Activated CD4-positive, alpha-beta T cell treated with anti-CD3 and anti-CD28 coated beads, Interleukin-2, amount 50 U/mL, for 24 hours (primary cell): Measurements from ENCODE around the gene ABHD11.
"Not testable (repeated sequence)": the region's sequence is repeated elsewhere in the genome, so short reads cannot be mapped to it uniquely, and the experiment has no call there.

Source experiments
- DNase-seq, 2 donors: peaks; one replicate each; pipeline ENCODE4 v3.0.0-alpha.2; 2020; ENCODE audit warnings: low read depth in 1 of 2, low spot score in 1 of 2

ABHD11 gene

DNA sequence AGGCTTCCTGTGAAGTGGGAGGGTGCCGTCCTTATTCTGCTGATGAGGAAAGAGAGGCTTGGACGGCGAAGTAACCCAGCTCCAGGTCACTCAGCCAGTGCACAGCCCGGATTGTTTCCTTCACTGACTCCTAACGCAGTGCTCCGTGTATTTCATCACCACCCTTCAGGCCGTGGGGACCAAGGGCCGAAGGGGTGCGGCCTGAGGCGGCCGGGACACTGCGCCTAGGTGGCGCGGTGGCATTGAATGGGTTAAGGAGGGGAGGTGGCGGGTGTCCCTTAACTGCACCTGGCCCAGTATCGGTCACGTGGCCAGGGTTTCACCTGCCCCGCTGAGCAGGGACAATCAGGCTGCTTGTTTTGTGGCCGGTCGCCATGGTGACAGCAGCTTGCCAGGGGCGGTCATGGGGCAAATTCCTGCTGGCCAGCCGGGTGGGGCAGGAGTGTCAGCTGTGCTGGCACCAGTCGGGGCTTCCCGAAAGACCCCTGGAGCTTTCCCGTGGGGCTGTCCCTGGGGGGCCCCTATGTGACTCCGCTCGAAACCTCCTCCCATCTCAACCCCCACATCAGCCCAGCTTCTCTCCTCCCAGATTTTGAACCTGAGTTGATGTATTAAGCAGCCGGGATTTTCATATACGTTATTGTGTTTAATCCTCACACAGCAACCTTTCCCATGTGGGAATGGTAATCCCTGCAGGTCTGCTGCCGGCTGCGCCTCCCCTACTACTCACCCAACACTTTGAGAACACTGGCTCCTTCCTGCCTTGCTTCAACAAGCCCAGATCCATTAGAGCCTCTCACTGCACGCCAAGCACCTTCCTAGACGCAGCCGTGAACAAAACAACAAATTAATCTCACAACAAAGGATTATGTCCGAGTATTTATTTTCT is 4.4 kb upstream of the ABHD11 start:
- no peak for DNase-seq

- DNase-seq = no peak
Observed at GRCh38 chr7:73742338-73742752, 3.7 kb upstream of the ABHD11 start.

GRCh38 chr7:73741600-73741999 is 3.0 kb upstream of the ABHD11 start:
- DNase-seq = no peak

- DNase-seq = no peak
Observed at GRCh38 chr7:73740771-73741170, 2.2 kb upstream of the ABHD11 start.

- DNase-seq = no peak
Observed at GRCh38 chr7:73740212-73740611, 1.6 kb upstream of the ABHD11 start.

- DNase-seq = no peak
Observed at GRCh38 chr7:73739387-73739767, 775 bp upstream of the ABHD11 start.

DNA sequence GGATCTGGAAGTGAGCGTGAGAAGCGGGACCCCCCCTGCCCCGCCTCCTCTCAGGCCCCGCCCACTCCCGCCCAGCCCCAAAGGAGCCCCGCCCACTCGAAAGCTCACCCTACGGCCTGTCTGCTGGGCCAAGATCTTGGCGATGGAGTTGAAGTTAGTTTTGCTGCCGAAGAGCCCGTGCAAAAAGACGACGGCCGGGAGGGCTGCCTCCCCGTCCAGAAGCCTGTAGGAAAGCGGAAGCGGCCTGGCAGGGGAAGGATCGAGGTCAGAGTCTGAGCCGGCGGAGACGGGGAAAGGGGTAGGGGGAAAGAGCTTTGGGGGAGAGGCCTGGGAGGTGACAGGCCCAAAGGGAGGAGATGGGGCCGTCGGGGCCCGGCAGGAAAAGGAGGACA is 386 bp downstream of the ABHD11 start:
- peak; percentile 30 to 54 for DNase-seq

DNA sequence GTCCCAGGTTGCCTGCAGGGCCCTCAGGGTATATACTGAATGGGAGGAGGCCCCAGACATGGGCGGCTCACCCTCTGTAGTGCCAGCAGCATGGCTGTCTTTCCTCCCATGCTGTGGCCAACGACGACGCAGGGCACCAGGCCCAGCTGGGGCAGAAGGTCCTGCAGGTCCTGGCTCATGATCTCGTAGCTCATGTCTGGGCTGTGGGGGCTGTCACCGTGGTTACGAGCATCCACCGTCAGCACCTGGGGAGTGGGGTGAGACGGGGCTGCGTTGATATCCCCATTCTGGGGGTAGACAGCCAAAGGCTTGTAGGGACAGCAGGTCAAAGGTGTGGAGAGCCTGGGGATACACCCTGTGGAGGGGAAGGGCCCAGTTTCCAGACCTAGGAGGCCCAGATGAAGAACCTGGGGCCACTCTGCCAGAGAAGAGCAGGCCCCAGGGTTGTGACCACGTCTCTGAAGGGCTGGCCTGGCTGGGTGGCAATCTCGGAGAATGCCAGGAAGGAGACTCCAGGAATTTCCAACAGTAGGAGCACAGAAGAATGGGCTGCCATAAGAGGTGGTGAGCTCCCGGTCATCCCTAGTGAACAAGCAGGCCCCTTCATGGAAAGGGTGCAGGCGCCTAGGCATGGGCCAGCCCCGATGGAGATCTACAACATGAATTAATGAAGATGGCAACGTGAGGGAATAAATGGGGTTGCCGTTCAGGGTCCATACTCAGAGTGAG is 947 bp downstream of the ABHD11 start:
- no peak for DNase-seq

DNA sequence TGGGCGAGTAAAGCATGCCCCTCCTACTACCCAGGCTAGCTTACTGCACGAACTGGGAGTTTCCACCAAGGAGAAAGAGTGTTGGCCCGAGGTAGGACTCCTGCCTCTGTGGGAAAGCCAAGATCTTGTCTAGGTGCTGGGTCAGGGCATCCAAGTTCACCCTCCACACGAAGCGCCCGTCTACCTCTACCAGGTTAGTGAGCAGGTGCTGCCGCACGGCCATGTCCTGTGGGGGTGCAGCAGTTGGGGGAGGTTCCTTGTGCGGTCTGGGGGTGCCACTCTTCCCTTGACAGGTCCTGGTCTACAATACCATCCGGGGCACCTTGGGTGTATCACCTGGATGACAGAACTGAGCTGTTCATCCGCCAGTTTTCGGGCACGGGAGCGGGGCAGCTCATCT is 1.7 kb downstream of the ABHD11 start:
- DNase-seq = no peak

DNA sequence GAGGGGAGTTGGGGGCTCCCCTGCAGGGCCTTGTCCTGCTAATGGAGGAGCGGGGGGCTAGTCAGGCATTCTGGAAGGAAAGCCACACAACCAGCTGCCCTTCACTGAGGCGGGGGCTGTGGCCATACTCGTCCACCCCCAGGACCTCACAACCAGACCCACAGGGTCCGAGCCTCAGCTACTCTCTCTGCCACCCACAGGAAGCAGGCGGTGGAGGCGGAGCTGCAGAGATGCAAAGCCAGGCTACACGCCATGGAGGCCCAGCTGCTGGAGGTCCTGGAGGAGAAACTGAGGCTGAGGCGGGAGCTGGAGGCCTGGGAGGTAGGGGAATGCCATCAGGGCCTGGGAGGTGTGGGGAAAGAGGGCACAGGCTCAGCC is 3.1 kb downstream of the ABHD11 start:
- DNase-seq = no peak

GRCh38 chr7:73734619-73735527 is 3.7 kb downstream of the ABHD11 start:
- DNase-seq = peak; percentile 60 to 82

DNA sequence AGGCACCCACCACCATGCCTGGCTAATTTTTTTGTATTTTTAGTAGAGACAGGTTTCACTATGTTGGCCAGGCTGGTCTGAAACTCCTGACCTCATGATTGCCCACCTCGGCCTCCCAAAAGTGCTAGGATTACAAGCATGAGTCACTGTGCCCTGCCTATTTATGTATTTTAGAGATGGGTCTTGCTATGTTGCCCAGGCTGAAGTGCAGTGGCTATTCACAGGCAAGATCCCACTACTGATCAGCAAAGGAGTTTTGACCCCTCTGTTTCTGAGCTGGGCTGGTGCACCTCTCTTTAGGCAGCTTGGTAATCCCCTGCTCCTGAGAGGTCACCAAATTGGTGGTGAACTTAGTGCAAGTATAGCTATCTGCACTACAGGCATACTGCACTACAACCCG is 6.2 kb downstream of the ABHD11 start:
- DNase-seq = no peak

DNA sequence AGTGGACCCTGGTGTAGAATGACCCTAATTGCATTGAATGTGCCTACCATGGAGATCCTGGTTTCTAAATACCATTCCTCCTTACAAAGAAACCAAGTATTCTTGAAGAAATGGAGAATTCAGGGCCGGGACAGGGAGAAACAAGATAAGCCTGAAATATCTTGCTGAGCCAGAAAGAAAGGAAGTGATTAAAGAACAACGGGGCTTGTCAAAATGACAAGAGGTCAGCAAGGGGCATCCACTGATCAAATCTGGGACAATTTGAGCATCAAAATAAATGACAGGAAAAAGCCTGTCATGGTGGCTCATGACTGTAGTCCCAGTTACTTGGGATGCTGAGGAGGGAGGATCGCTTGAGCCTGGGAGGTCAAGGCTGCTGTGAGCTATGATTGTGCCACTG is 8.1 kb downstream of the ABHD11 start:
- no peak for DNase-seq

- DNase-seq = no peak
Observed at GRCh38 chr7:73728551-73728950, 10.1 kb downstream of the ABHD11 start.

GRCh38 chr7:73727952-73728351 is 10.7 kb downstream of the ABHD11 start:
- DNase-seq = no peak

- DNase-seq = no peak
Observed at GRCh38 chr7:73726083-73726466, 12.5 kb downstream of the ABHD11 start.

GRCh38 chr7:73723813-73724212 is 14.8 kb downstream of the ABHD11 start:
- DNase-seq = no peak

DNA sequence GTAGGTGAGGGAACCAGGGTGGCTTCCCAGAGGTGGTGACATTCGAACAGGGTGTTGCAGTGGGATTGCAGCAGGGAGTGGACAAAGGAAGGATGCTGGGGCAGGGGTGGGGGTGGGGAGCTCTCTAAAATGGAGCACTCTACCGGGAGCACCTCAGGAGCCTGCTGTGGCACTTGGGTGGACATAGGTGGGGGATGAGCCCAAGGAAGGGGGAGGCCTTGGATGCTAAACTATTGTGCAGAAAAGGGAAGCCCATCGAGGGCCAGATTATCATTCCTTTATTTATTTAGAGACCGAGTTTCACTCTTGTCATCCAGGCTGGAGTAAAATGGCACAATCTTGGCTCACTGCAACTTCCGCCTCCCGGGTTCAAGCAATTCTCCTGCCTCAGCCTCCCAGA is 15.8 kb downstream of the ABHD11 start:
- DNase-seq = no peak

DNA sequence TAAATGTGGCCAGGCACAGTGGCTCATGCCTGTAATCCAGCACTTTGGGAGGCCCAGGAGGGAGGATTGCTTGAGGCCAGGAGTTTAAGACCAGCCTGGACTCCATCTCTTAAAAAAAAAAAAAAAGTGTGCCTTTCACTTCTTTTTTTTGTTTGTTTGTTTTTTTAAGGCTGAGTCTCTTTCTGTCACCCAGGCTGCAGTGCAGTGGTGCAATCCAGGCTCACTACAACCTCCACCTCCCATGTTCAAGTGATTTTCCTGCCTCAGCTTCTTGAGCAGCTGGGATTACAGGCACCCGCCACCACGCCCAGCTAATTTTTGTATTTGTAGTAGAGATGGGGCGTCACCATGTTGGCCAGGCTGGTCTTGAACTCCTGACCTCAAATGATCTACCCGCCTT is 16.4 kb downstream of the ABHD11 start:
- not testable (repeated sequence) for DNase-seq

- no peak for DNase-seq
Observed at GRCh38 chr7:73721377-73721817, 17.2 kb downstream of the ABHD11 start.

- not testable (repeated sequence) for DNase-seq
Observed at GRCh38 chr7:73720443-73720842, 18.2 kb downstream of the ABHD11 start.

GRCh38 chr7:73719806-73720169 is 18.8 kb downstream of the ABHD11 start:
- DNase-seq = no peak
